Activated CD8-positive, alpha-beta memory T cell treated with anti-CD3 and anti-CD28 coated beads for 48 hours (primary cell): ENCODE results near the gene AHCYL2.
"Not testable (repeated sequence)": the region's sequence is repeated elsewhere in the genome, so short reads cannot be mapped to it uniquely, and the experiment has no call there.

ENCODE experiments used
- DNase-seq, 3 experiments: peaks; one replicate each; pipeline ENCODE4 v3.0.0-alpha.2; 2020; ENCODE audit warnings: low read depth in 2 of 3, low spot score in 2 of 3

The AHCYL2 gene

GRCh38 chr7:129446925-129447324, 222.1 kb downstream of the AHCYL2 start:
- not testable (repeated sequence) for DNase-seq

GRCh38 chr7:129447445-129447844, 222.6 kb downstream of the AHCYL2 start:
- not testable (repeated sequence) for DNase-seq

GRCh38 chr7:129448608-129449007, 223.8 kb downstream of the AHCYL2 start:
- not testable (repeated sequence) for DNase-seq

- no peak for DNase-seq
Observed at GRCh38 chr7:129450295-129450694, 225.5 kb downstream of the AHCYL2 start.

- DNase-seq: no peak
Observed at GRCh38 chr7:129452589-129453231, 227.9 kb downstream of the AHCYL2 start.

- DNase-seq: no peak
Observed at GRCh38 chr7:129453510-129454248, 228.8 kb downstream of the AHCYL2 start.

GRCh38 chr7:129454249-129454551, 229.4 kb downstream of the AHCYL2 start:
- DNase-seq: no peak

GRCh38 chr7:129456421-129456820, 231.6 kb downstream of the AHCYL2 start:
- DNase-seq: no peak

GRCh38 chr7:129457101-129457500, 232.3 kb downstream of the AHCYL2 start:
- DNase-seq: no peak

- DNase-seq: no peak
Observed at GRCh38 chr7:129458171-129458570, 233.3 kb downstream of the AHCYL2 start.

- no peak for DNase-seq
Observed at GRCh38 chr7:129461809-129462208, 237.0 kb downstream of the AHCYL2 start.

- no peak for DNase-seq
Observed at GRCh38 chr7:129462420-129462819, 237.6 kb downstream of the AHCYL2 start.

- no peak for DNase-seq
Observed at GRCh38 chr7:129464194-129464593, 239.4 kb downstream of the AHCYL2 start.

GRCh38 chr7:129465080-129465479, 240.2 kb downstream of the AHCYL2 start:
- no peak for DNase-seq

- no peak for DNase-seq
Observed at GRCh38 chr7:129466796-129467195, 242.0 kb downstream of the AHCYL2 start.

- DNase-seq: no peak
Observed at GRCh38 chr7:129468087-129468486, 243.3 kb downstream of the AHCYL2 start.

- DNase-seq: no peak
Observed at GRCh38 chr7:129468547-129468946, 243.7 kb downstream of the AHCYL2 start.

- no peak for DNase-seq
Observed at GRCh38 chr7:129469930-129470329, 245.1 kb downstream of the AHCYL2 start.

GRCh38 chr7:129470411-129470810, 245.6 kb downstream of the AHCYL2 start:
- DNase-seq: no peak

GRCh38 chr7:129471402-129471827, 246.6 kb downstream of the AHCYL2 start:
- DNase-seq: no peak

- not testable (repeated sequence) for DNase-seq
Observed at GRCh38 chr7:129475931-129476330, 251.1 kb downstream of the AHCYL2 start.

GRCh38 chr7:129476398-129476797, 251.6 kb downstream of the AHCYL2 start:
- DNase-seq: not testable (repeated sequence)
